Occipital lobe (tissue), 2 donors: Measurements from ENCODE around the gene ABCG8. TPM values are rescaled to one million over a fixed set of nuclear protein-coding genes. Genes with fewer than 3 reads are reported as not detected.

Source experiments
- DNase-seq: peaks from one replicate; lab custom pipeline; 2025; lab: John Stamatoyannopoulos, UW
- total RNA-seq: library from RNA; depleted of rRNA; stranded (reverse); fragments of >200 nt; gene quantifications from one replicate; pipeline ENCODE4 v1.2.3, GENCODE V29; 2014

The ABCG8 gene
- 0.31 TPM for total RNA-seq

DNA sequence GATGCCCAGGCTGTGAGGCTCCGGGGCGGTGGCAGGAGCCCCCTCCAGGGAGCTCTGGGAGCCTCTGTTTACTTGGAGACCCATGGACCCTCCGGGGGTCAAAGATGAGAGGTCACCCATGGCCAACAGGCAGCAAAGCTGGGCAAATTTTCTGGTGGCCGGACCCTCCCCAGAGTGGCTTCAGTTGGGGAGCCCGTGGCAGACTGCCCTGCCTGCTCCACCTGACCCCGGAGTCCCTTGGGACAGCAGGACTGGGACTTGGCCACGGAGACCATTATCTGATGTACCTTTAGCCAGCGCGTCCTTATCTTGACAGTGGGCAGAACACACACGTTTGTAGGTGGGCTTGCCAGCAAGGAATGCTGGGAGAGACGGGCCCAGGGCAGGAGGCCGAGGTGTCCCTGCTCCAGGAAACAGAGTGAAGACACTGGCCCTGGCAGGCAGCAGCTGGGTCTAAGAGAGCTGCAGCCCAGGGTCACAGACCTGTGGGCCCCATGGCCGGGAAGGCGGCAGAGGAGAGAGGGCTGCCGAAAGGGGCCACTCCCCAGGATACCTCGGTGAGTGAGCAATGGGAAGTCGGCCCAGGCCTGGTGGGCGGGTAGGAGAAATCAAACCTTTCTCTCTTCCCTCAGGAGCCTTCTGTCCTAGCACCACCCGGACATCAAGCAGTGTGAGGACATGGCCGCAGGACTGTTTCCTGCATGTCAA is at the start of gene ABCG8, which contains the start of gene ABCG5:
TSS of gene ABCG8 (plus strand) at position 412 of the 708 bp plus-strand sequence. CDS start at position 495, 83 bp downstream.
TSS of gene ABCG5 (minus strand) at position 280 of the 708 bp plus-strand sequence. CDS start at position 120, 160 bp downstream.
- no peak for DNase-seq

DNA sequence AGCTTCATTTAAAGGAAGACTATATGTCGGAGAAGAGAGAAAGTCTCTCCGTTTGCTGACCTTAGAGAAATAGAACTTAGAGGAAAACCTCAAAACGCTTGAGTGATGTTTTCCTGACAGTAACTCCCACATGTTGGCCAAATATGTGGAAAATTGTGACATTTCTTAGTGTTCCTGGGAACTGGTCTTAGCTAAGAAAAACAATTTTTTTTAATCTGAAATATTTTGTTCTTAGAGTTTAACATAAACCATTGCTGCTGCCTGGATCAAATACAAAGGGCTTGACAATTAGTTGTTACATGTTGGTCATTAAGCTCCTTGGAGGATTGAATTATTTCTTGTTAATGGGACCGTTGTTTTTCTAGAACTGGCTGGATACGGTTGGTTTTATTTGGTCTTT is 48.6 kb upstream of the ABCG8 start:
- no peak for DNase-seq

DNA sequence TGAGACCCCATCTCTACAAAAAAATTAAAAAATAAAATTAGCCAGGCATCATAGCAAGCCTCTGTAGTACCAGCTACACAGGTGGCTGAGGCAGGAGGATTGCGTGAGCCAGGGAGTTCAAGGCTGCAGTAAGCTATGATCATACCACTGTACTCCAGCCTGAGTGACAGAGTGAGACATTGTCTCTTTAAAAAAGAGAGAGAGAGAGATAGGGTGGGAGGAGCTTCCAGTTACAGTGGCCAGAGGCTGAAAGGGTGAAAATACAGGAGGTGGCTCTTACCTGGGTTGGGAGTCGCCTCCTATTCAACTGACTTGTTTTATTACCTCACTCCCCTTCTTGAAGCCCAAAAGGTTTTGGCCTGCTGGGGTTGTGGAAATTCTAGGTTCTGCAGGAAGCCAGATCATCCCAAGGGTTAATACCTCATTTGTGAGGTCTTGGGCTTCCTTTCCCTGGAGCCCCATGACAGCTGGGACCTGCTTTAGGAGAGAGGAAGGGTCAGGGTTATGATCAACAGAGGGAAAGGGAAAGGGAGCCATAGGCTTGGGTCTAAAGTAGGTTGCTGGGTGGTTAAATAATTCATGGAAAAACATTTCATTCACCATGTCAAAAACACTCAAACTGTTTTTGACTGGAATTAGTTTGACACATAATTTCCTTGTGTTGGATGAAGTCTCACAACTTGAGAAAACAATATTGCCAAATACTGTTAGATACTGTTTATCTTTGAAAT is 47.6 kb upstream of the ABCG8 start:
- no peak for DNase-seq

DNA sequence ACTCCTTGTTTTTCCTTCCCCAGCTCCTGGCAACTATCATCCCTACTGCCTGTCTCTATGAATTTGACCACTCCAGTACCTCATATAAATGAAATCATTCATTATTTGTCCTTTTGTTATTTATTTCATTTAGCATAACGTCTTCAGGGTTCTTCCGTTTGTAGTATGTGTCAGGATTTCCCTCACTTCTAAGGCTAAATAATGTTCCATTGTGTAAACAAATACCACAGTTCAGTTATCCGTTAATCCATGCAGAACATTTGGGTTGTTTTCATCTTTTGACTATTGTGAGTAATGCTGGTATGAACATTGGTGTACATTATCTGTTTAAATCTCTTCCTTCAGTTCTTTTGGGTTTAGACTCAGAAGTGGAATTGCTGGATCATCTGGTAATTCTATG is 46.1 kb upstream of the ABCG8 start:
- DNase-seq = no peak

DNA sequence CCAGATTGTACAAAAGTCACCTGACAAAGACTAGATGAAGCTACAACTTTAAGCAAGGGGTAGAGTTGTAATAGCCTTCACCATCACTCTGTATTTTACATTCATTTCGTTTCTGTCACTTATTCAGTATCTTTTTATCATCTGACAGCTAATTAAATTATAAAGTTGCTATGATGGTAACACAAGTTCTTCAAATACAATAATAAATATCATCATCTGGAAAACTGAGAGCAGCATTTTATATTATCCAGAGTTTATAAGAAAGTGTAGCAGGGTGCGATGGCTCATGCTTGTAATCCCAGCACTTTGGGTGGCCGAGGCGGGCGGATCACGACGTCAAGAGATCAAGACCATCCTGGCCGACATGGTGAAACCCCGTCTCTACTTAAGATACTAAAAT is 43.8 kb upstream of the ABCG8 start:
- DNase-seq = no peak

DNA sequence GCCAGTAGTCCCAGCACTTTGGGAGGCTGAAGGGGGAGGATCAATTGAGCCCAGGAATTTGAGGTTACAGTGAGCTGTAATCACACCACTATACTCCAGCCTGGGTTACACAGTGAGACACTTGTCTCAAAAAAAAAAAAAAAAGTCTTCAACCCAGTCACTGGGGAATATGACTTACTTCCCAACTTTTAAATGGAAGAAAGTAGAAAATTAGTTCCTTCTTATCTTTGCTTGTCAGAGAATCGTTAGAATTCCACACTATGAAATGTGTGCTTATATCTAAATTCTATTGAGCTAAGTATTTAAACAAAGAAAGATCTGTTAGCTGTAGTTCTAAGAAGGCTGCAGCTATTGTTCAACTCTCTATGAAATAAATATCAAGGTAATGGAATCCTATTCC is 42.6 kb upstream of the ABCG8 start:
- no peak for DNase-seq

DNA sequence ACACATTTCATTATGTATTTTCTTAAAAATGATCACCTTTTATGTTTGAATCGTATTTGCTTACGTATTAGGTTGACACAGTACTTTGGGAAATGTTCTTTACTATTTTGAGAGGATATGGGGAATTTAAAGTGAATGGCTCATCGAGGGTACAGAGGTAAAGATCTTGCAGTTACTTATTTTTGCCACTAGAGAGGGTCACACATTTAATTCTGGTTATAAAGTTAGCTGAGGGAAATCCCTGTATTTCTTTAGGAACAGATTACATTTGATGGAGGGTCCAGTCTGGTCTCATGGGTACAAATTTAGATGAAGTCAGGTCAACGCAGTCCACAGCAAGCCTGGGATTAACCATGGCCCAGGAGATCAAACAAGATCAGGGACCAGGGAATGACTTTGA is 40.5 kb upstream of the ABCG8 start:
- no peak for DNase-seq

DNA sequence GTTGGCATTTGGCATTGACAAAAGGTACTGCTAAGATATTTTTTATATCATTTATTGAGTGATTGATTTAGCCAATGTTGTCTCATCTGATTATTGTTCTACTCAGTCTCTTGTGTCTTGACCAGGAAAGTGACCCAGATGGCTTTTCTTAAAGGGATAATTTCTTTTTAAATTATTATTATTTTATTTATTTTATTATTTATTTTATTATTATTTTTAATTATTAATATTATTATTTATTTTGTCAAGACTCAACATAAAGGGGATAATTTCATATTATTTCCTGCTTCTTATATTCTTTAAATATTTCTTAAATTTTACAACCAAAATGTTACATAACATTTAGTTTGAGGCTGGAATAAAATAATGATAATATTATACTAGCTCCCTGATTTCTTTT is 37.9 kb upstream of the ABCG8 start:
- DNase-seq = no peak

DNA sequence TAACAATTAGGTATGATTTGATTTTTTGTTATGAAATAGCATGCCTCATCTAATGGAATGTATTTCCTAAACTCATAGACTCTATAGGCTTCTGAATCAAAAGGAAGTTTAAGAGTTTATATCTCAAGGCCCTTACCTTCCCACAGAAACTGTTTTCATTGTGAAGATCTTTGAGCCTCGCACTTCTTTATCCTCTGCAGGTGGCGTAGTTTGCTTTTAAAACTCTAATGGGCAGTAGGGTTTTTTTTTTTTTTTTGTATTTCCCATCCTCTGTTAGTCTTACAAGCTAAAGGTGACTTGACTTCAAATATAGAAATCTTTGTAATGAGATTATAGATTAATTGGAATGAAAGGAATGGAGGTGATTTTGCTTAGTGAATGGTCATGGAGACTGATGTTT is 36.6 kb upstream of the ABCG8 start:
- DNase-seq = no peak

DNA sequence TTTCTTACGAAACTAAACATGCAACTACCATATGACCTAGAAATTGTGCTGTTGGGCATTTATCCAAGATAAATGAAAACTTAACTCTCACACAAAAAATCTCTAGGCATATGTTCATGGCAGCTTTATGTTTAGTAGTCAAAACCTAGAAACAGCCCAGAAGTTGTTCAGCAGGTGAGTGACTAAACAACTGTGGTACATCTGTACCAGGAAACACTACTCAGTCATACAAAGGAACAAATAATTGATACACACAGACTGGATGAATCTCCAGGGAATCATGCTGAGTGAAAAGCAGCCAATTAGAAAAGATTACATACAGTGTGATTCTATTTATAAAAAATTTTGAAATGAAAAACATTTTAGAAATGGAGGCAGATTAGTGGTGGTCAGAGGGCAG is 35.7 kb upstream of the ABCG8 start:
- no peak for DNase-seq

DNA sequence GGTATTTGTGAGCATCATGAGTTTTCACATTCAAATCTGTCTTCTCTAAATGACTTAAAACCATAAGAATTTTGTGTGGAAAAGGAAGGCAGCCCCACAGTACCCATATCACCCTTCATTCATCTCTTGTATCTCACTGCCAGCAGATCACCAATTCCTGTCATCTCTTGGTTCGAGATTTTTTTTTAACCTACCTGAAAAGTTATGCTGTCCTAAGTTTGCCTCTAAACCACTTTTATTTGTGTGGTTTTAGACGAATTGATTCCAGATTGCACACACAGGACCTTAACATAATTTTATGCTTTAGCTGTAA is 32.1 kb upstream of the ABCG8 start:
- no peak for DNase-seq

DNA sequence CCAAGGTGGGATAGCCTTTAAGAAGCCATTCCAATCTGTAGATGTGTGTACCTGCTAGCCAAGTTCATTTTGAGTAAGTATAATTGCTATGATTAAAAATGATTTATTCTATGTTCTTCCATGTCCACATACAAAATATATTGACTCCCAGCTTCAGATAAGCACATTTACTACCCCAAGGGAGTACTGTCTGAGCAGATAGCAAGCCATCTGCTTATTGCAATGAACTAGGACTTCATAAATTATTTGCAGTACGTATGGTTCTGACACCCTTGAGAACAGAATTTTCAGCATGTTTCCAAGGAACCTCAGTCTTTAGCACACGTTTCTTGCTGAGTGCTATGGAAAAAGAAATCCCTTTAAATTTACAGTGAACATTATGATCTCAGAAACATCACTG is 28.3 kb upstream of the ABCG8 start:
- no peak for DNase-seq

DNA sequence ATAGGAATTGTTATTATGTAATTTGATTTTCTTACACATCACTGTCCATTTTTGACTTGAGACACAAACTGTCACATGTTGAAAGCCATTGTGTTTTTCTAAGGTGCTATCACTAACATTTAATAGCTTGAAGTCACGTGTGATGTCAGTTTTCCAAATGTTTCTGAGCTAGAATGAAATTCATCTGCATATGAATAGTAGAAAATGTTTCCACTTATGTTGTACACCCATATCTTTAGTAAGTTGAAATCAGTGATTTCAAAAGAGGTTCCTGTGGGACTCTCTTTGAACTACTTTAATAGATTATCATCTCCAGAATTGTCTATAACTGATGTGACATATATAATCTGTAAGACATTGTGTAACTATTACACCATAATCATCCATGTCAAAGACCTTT is 27.9 kb upstream of the ABCG8 start:
- DNase-seq = no peak

DNA sequence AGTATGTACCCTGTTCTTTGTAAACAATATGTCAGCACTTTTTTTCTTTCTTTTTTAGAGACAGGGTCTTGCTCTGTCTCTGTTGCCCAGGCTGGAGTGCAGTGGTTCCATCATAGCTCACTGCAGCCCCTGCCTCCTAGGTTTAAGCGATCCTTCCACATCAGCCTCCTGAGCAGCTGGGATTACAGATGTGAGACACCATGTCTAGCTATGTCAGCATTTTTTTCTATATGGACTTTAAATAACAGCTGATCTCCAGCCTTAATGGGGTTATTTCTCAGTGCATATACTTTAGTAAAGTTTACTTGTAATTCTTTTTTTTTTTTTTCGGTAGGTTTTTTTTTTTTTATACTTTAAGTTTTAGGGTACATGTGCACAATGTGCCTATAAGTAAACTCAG is 26.8 kb upstream of the ABCG8 start:
- no peak for DNase-seq

DNA sequence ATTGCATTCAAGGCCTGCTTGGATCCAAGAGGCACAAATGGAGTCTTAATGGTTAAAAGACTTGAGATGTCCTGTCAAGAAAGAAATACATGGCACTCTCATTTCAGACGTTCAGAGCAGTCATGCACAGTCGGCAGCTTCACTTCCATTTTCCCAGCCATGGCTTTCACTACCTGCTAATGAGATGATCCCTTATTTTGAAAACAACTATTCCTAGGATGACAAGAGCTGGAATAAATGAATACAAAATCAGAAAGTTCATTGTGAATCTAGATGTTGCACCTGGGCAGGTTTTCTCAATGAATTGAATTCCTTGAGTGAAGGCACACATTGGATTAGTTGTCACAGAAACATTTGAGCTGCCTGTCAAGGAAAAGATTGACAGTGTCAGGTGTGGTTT is 25.8 kb upstream of the ABCG8 start:
- no peak for DNase-seq

DNA sequence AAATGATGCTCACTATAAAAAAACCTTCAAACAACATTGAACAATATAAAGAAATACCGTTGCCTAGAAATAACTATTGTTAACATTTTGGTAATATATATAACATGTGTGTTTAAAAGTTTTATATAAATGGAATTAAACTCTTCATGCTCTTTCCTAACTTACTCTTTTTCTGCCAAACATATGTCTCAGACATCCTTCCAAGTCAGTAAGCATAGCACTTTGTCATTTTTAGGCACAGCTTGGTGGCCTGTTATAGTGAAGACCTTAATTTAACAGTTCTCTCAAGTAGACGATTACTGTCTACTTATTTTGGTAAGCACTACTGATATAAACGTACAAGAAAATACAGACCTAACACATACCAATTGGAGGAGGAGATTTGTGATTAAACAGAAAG is 24.1 kb upstream of the ABCG8 start:
- no peak for DNase-seq

DNA sequence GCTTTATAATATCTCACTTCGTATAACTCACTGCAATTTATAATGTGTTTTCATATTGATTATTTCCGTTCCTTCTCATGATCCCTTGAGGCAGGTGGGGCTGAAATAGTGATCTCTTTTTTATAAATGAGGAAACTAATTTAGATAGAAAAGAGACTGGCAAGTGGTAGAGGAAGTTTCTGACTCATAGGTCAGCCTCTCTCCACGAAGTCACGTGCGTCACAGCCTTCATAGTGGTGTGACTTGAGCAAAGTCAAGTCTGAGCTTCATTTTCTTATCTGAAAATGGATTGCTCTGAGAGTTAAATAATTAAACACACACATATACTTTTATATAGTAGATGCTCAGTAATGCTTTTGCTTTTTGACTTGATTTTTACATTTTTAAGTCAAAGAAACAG is 20.0 kb upstream of the ABCG8 start:
- no peak for DNase-seq

DNA sequence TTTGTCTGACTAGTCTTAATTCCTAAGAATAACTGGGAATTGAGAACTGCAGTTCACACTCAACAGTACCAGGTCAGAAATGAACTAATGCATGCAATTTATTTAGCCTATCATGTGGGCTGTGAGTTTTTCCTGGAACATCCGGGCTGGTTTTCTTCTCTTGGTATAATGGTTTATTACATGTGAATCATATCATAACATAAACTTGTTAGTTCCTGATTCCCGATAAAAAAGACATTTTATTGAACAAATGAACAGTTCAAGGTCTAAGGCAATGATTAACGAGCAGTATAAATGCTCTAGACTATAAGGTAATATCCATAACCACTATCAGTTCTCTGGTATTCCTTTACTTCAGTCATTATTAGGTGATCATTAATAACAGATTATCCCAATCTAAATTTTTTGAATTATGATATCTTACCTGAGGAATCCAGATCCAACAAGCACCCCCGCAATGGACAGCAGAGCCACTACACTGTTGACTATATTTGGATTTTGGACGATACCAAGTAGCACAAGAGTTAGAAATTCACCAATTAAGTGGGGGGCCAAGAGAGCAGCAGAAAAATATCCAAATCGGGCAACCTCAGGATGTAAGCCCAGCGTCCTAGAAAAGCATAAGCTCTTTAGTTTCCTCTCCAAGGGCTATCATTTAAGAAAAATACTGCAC is 19.1 kb upstream of the ABCG8 start:
- DNase-seq = no peak

DNA sequence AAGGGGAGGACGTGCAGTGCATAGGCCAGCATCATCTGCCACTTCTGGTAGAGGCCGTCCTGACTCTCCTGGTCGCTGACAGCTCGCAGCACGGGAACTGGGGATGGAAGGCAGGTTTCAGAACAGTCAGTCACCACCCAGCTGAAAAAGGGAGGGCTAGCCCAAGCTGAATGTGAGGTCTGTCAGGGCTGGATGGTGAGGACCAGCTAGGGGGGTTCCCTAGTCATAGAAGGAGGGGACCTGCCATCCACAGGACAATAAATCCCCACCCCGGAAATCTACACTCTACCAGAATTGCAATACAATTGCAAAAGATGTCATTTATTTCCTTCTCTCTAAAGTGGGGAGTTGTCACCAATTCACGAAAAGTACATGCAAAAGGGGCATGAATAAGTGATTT is 15.9 kb upstream of the ABCG8 start:
- no peak for DNase-seq

DNA sequence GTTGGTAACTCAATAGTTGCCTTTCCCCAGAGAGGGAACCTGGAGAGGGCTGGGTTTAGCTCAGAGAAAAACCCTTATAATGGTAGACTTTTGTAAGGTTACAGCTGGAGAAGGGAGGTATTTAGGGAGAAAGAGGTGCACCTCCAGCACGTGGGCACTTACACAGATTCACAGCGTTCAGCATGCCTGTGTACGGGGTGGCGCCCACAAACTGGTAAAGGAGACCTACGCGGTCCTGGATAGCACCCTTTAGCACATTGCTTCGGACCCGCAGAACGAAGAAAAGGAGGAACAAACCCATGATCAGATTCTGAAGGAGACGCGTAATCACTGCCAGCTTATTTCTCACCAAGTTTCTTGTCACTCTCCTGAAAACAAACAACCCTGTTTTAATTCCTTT is 15.0 kb upstream of the ABCG8 start:
- no peak for DNase-seq

DNA sequence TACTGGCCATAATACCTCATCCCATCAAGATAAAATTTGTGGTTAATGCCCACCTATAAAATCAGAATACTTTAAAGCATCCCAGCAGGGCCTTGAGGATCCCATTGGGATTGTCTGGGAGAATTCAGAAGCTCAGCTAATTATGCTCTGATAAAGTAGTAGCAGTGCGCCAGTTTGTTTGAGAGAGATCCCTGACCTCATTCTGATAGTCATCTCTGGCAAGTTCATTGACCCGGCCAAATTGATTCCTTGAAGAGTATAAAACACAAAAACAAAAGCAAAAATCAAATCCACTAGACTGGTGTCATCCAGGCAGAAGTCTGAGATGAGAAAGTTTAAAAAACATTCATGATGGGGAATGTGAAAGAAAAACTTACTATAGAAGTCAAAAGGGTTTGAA is 14.3 kb upstream of the ABCG8 start:
- no peak for DNase-seq

DNA sequence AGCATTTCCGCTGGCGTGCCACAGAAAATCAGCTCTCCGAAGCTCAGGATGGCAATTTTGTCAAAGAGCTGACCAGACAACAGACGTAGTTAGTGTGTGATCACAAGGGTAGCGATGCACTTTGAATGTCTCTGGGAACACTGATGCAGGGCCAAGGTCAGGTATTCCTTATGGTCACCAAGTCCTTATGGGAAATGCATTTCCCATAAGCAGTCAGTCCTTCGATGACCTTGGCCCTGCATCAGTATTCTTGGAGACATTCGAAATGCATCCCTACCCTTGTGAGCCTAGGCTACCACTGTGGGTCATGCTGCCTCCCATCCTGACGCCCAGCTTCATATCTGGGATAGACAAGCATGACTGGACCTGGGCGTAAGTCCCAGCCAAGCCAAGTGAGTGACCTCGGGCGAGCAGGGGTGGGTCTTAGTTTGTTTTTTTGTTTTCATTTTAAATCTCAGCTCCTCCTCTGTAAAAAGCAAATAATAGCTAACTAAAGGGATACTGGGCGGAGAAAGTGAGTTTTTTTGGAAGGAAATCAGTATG is 13.7 kb upstream of the ABCG8 start:
- no peak for DNase-seq

DNA sequence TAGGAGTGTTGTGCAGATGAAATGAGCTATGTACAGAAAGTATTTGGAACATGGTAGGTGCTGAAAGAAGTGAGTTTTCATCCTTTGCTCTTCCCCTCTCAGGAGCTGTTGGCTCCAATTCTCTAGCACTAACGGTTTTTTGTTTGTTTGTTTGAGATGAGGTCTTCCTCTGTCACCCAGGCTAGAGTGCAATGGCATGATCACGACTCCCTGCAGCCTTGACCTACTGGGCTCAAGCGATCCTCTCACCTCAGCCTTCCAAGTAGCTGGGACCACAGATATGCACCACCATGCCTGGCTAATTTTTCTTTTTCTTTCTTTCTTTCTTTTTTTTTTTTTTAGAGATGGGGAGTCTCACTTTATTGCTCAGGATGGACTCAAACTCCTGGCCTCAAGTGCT is 12.9 kb upstream of the ABCG8 start:
- DNase-seq = no peak
